Neutrophil (primary cell): ENCODE measurements around the gene SOWAHA.

Experiments used
- H3K27ac ChIP-seq: fragments of 200-600 bp; sonication (generic); 2 replicates; pipeline ENCODE4 v1.5.1; 2016; ENCODE audit warnings: mild to moderate bottlenecking, moderate library complexity
- H3K27me3 ChIP-seq: fragments of 200-600 bp; sonication (generic); 2 replicates; pipeline ENCODE4 v1.6.0; 2016; ENCODE audit warnings: mild to moderate bottlenecking
- H3K36me3 ChIP-seq: fragments of 200-600 bp; sonication (generic); 2 replicates; pipeline ENCODE4 v1.5.1; 2017
- H3K4me1 ChIP-seq, 2 experiments: fragments of 200-600 bp in 1 of 2; sonication (generic) in 1 of 2; 1 replicate in 1 of 2; 2 replicates in 1 of 2; pipeline versions ENCODE4 v1.5.1 to v1.6.1; 2013 to 2016; ENCODE audit warnings: low read depth in 1 of 2, low read length in 1 of 2, mild to moderate bottlenecking in 1 of 2, moderate library complexity in 1 of 2; ENCODE audit not compliant: control insufficient read depth in 1 of 2, insufficient read depth in 1 of 2
- H3K4me3 ChIP-seq, 2 experiments: fragments of 200-600 bp in 1 of 2; sonication (generic) in 1 of 2; 1 replicate in 1 of 2; 2 replicates in 1 of 2; pipeline ENCODE4 v1.5.1; 2013 to 2016; ENCODE audit warnings: low read depth in 1 of 2, low read length in 1 of 2, mild to moderate bottlenecking in 1 of 2, moderate library complexity in 1 of 2
- H3K9me3 ChIP-seq: fragments of 200-600 bp; sonication (generic); 2 replicates; pipeline ENCODE4 v1.5.1; 2016
- CTCF ChIP-seq: fragments of 200-600 bp; sonication (generic); IDR thresholded peaks from 2 replicates; pipeline ENCODE4 v1.5.1; 2016; ENCODE audit warnings: antibody characterized with exemption

Gene SOWAHA

GRCh38 chr5:132812781-132813598 is at the start of gene SOWAHA:
Gene SOWAHA (plus strand): TSS chr5:132813302. CDS start chr5:132813622, 320 bp downstream.
- H3K4me1 ChIP-seq, result peaks cover 0 to 8% of the 10 kb centered on the region in 2 experiments
- no peaks in the 10 kb centered on the region for H3K9me3 ChIP-seq
- H3K27me3 ChIP-seq, result peaks cover 100% of the 10 kb centered on the region
- H3K36me3 ChIP-seq, result no peaks in the 10 kb centered on the region
- no peak within 1 kb of the TSS for H3K27ac ChIP-seq
- TF ChIP-seq CTCF, result no peak
- H3K4me3 ChIP-seq, result no peak within 1 kb of the TSS

GRCh38 chr5:132764051-132764450 is 49.1 kb upstream of the SOWAHA start:
- Histone ChIP-seq H3K27ac (no peak overlapping the region), H3K4me3 (no peak overlapping the region), H3K9me3 (no peaks in the 10 kb centered on the region), H3K36me3 (no peaks in the 10 kb centered on the region), H3K4me1 (no peaks in the 10 kb centered on the region), H3K27me3 (peaks cover 13% of the 10 kb centered on the region)
- no peak for TF ChIP-seq CTCF

- no peaks in the 10 kb centered on the region for H3K36me3 ChIP-seq
- no peak for TF ChIP-seq CTCF
- peaks cover 17% of the 10 kb centered on the region for H3K27me3 ChIP-seq
- H3K9me3 ChIP-seq, result no peaks in the 10 kb centered on the region
- H3K27ac ChIP-seq, result no peak overlapping the region
- H3K4me3 ChIP-seq, result no peak overlapping the region
- H3K4me1 ChIP-seq, result no peaks in the 10 kb centered on the region
These were observed 48.3 kb upstream of the SOWAHA start for GRCh38 chr5:132764671-132765238.

GRCh38 chr5:132765311-132766019 is 47.6 kb upstream of the SOWAHA start:
- Histone ChIP-seq H3K36me3 (no peaks in the 10 kb centered on the region), H3K9me3 (no peaks in the 10 kb centered on the region), H3K27me3 (peaks cover 17% of the 10 kb centered on the region), H3K4me1 (no peaks in the 10 kb centered on the region), H3K4me3 (no peak overlapping the region), H3K27ac (no peak overlapping the region)
- no peak for TF ChIP-seq CTCF

GRCh38 chr5:132766020-132766805 is 46.9 kb upstream of the SOWAHA start:
- H3K36me3 ChIP-seq, result no peaks in the 10 kb centered on the region
- H3K27ac ChIP-seq, result no peak overlapping the region
- H3K27me3 ChIP-seq, result peaks cover 17% of the 10 kb centered on the region
- H3K4me1 ChIP-seq, result no peaks in the 10 kb centered on the region
- no peak for TF ChIP-seq CTCF
- H3K9me3 ChIP-seq, result no peaks in the 10 kb centered on the region
- no peak overlapping the region for H3K4me3 ChIP-seq
